Measurements from ENCODE around the gene COL24A1.

The COL24A1 gene

GRCh38 chr1:85683292-85684025 lies 473.1 kb downstream of the COL24A1 start:
- in situ Hi-C loops (cut with HindIII; ENCODE audit: low sequenced_read_pairs) = no loop called here
- TF ChIP-seq, protein P1, sequence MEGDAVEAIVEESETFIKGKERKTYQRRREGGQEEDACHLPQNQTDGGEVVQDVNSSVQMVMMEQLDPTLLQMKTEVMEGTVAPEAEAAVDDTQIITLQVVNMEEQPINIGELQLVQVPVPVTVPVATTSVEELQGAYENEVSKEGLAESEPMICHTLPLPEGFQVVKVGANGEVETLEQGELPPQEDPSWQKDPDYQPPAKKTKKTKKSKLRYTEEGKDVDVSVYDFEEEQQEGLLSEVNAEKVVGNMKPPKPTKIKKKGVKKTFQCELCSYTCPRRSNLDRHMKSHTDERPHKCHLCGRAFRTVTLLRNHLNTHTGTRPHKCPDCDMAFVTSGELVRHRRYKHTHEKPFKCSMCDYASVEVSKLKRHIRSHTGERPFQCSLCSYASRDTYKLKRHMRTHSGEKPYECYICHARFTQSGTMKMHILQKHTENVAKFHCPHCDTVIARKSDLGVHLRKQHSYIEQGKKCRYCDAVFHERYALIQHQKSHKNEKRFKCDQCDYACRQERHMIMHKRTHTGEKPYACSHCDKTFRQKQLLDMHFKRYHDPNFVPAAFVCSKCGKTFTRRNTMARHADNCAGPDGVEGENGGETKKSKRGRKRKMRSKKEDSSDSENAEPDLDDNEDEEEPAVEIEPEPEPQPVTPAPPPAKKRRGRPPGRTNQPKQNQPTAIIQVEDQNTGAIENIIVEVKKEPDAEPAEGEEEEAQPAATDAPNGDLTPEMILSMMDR (IDR thresholded peaks at IDR 0.05; ENCODE audit: low read depth, low read length, missing control alignments) = no peak
- no peak overlapping the region for H3K4me3 ChIP-seq (ENCODE audit: low read depth, low read length)
- DNase-seq (ENCODE audit: low read depth) = no peak

- no peak overlapping the region for H3K4me3 ChIP-seq (ENCODE audit: low read depth, low read length)
- TF ChIP-seq, protein P1 (IDR thresholded peaks at IDR 0.05; ENCODE audit: low read depth, low read length, missing control alignments) = no peak
- DNase-seq (ENCODE audit: low read depth) = peak; percentile 49
- in situ Hi-C loops (cut with HindIII; ENCODE audit: low sequenced_read_pairs) = no loop called here
Observed at GRCh38 chr1:85681087-85681486, 475.5 kb downstream of the COL24A1 start.
